Motor neuron (in vitro differentiated cells): ENCODE measurements around the gene PREB. TPM values are rescaled to one million over a fixed set of nuclear protein-coding genes. Genes with fewer than 3 reads are reported as not detected.
"Not testable (repeated sequence)": the region's sequence is repeated elsewhere in the genome, so short reads cannot be mapped to it uniquely, and the experiment has no call there.

Experiments used
- ATAC-seq, 8 experiments: fragments of 200-7000 bp; cut with Tn5 transposase; replicated peaks in 6 of 8; 2 replicates each; pipeline ENCODE4 v1.8.0; 2021; ENCODE audit warnings: mild to moderate bottlenecking in 8 of 8, moderate library complexity in 8 of 8
- H3K27ac ChIP-seq, 2 donors: fragments of 250-450 bp; sonication (Bioruptor Pico); 2 replicates each; pipeline ENCODE4 v1.9.0; 2021; ENCODE audit warnings: antibody characterized with exemption in 2 of 2, mild to moderate bottlenecking in 2 of 2, moderate library complexity in 1 of 2
- H3K4me1 ChIP-seq, 2 donors: fragments of 250-450 bp; sonication (Bioruptor Pico); replicated peaks in 1 of 2; 2 replicates each; pipeline ENCODE4 v1.6.1; 2021; ENCODE audit warnings: antibody characterized with exemption in 2 of 2, mild to moderate bottlenecking in 2 of 2, moderate library complexity in 1 of 2
- H3K4me3 ChIP-seq, 5 donors: fragments of 250-450 bp; sonication (Bioruptor Pico); 2 replicates each; pipeline ENCODE4 v1.9.0; 2021; ENCODE audit warnings: antibody characterized with exemption in 5 of 5, mild to moderate bottlenecking in 5 of 5, moderate library complexity in 4 of 5
- WGBS, 10 experiments: fragments of 450-650 bp; shearing (Covaris generic); methylation state at CpG; one replicate each; pipeline ENCODE4 v1.0.0; 2022; 5-methylcytosine and 5-hydroxymethylcytosine counted together
- in situ Hi-C, 9 experiments: fragments of 400-800 bp; cut with MboI; loops; one replicate each; pipeline ENCODE4 v1.15.0; 2021; ENCODE audit warnings: low sequenced_read_pairs in 9 of 9, low pct_unique_long_range_greater_than_20kb in 2 of 9; ENCODE audit not compliant: unreplicated experiment in 9 of 9
- total RNA-seq, 8 experiments: library from RNA; unstranded; fragments of 300-600 nt; gene quantifications; 2 replicates each; pipeline versions ENCODE4 v1.2.3 to v1.2.4, GENCODE V29; 2022

PREB gene
- total RNA-seq, 8 experiments from 2014 or later, result 22.9 to 41.5 (median 38.2) TPM

DNA sequence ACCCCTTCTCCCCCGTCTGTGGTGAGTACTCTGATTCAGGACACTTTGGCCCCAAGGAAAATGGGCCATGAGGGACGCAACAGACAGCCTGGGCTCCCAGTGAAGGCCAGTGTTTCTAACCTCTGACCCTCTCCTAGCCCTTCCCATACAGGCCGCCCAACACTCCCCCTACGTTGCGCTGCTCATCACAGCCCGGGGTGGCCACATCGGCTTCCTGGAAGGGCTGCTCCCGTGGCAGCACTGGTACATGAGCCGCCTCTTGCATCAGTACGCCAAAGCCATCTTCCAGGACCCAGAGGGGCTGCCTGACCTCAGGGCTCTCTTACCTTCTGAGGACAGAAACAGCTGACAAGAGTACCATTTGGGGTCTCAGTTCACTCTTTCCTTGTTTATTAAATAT, 4.0 kb downstream of the PREB start:
- ATAC-seq, result no peak
- Histone ChIP-seq H3K27ac (no peak overlapping the region), H3K4me1 (peaks cover 7 to 11% of the 10 kb centered on the region in 2 donors), H3K4me3 (no peak overlapping the region)
- in situ Hi-C loops, result no loop called here
- WGBS, 10 experiments, result 88 to 100% (median 97%) methylated on average over 1 to 6 of the region's 10 CpGs; no CpG with 5 or more reads in 6 of the 10 experiments

DNA sequence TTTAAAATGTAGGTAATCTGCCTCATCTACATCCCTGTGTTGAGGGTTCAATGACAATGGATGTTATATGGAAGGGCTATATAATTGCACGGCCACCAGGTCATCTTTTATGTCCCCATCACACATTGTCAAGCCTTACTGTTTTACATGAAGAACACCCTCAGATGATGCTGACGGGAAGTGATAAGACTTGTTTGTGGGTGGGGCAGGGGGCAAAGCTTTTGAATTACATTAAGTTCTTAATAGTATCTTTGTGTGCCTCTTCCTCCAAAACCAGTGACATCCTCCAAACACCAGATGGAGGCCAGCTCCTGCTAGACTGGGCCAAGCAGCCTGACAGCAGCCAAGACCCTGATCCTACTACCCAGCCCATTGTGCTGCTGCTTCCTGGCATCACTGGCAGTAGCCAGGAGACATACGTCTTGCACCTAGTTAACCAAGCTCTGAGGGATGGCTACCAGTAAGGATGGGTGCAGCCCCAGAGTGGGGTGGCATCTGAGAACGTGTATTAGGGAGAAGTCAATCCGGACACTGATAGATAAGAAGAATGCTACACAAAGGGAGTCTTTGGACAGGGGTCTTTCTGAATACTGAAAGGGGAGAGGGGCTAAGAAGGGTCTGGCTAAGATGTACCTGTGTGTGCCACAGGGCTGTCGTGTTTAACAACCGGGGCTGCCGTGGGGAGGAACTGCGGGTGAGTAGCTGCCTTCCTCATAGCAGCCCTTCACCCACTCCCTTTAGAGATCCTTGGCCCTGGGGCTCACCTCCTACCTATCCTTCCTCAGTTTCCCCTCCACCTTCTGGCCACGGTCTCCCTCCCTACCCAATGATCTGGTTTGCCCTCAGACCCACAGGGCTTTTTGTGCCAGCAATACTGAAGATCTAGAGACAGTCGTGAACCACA, 5.5 kb downstream of the PREB start:
- WGBS, 10 experiments, result 20 to 100% (median 82%) methylated on average over 1 to 7 of the region's 11 CpGs
- no peak for ATAC-seq

DNA sequence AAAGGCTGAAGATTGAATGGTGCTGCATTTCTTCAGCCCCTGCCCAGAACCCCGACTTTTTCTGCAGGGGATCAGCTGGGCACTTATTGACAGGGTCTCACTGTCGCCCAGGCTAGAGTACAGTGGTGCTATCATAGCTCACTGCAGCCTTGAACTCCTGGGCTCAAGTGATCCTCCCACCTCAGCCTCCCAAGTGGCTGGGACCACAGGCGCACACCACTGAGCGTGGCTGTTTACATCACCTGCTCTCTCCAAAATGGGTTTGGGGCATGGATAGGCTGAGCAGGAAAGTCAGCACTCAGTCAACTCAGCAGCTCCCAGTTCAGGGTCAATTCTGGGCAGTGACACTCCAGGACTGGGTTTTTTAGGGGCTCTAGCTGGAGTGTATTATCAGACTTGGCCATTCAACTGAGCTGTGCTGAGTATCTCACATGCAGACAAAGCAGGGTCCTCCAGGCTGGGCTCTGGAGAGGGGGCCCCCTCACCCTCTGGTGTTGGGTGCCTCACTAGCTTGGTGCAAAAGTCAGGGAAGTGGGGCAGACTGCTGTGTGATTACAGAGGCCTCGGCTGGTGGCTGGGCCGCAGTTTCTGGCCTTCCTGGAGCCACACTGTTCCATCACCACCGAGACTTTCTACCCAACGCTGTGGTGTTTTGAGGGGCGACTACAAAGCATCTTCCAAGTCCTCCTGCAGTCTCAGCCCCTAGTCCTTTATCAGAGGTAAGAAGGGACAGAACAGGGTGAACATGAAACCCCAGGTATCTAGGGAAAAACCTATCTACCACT, 6.4 kb downstream of the PREB start:
- ATAC-seq, result no peak
- H3K4me1 ChIP-seq, result peaks cover 2 to 10% of the 10 kb centered on the region in 2 donors
- WGBS, 10 experiments, result 66 to 100% (median 91%) methylated on average over 1 to 5 of the region's 9 CpGs; no CpG with 5 or more reads in 3 of the 10 experiments
- no peak overlapping the region for H3K27ac ChIP-seq
- in situ Hi-C loops, result no loop called here
- H3K4me3 ChIP-seq, result no peak overlapping the region

More for the DNA sequence above, 5.5 kb downstream of the PREB start:
- peaks cover 7 to 10% of the 10 kb centered on the region in 2 donors for H3K4me1 ChIP-seq
- H3K27ac ChIP-seq, result no peak overlapping the region
- H3K4me3 ChIP-seq, result no peak overlapping the region
- in situ Hi-C loops, result no loop called here

DNA sequence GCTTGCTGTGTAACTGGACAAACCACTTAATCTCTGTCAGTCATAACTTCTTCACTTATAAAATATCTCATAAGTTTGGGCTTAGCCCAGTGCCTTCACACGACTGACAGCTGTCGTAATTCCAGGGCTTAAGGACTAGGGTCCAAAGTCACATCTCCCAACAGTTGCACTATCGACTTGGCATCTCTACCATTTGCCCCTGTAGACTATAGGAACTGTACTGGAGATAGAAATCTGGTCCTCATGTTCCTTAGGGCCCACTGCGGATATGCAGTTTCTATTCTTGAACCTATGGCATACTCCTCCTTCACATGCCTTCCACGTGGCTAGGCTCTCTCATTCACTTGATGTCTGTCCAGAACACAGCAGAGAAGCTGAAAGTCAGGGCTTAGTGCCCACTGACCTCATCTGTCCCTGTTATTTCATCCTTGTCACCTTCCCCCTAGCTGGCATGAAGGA, 8.2 kb downstream of the PREB start:
- WGBS, 10 experiments, result 0 to 90% (median 46%) methylated on average over 1 to 3 of the region's 5 CpGs; no CpG with 5 or more reads in 1 of the 10 experiments
- in situ Hi-C loops, result no loop called here
- no peak for ATAC-seq
- Histone ChIP-seq H3K4me3 (no peak overlapping the region), H3K27ac (no peak overlapping the region), H3K4me1 (peaks cover 4 to 11% of the 10 kb centered on the region in 2 donors)

DNA sequence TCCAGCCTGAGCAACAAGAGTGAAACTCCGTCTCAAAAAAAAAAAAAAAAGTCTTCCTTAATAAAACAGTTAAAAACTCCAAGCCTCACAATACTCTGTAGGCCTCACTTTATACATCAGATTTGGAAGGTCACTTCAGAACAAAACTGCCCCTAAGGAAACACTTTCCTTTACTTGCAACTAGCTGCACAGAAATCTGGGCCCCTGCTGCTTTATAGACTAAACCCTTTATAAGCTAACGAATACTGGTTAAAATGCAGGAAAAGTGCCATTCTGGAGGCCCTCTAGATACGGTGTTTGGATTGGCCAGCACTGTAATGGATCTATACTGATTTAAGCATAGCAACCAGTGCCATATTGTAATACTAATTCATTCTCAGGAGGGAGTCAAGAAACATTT, 9.3 kb downstream of the PREB start:
- H3K4me3 ChIP-seq, result no peak overlapping the region
- no peak for ATAC-seq
- in situ Hi-C loops, result no loop called here
- peaks cover 4 to 11% of the 10 kb centered on the region in 2 donors for H3K4me1 ChIP-seq
- WGBS, 10 experiments, result 0 to 100% (median 45%) methylated on average over 1 to 3 of the region's 3 CpGs; no CpG with 5 or more reads in 2 of the 10 experiments
- no peak overlapping the region for H3K27ac ChIP-seq

DNA sequence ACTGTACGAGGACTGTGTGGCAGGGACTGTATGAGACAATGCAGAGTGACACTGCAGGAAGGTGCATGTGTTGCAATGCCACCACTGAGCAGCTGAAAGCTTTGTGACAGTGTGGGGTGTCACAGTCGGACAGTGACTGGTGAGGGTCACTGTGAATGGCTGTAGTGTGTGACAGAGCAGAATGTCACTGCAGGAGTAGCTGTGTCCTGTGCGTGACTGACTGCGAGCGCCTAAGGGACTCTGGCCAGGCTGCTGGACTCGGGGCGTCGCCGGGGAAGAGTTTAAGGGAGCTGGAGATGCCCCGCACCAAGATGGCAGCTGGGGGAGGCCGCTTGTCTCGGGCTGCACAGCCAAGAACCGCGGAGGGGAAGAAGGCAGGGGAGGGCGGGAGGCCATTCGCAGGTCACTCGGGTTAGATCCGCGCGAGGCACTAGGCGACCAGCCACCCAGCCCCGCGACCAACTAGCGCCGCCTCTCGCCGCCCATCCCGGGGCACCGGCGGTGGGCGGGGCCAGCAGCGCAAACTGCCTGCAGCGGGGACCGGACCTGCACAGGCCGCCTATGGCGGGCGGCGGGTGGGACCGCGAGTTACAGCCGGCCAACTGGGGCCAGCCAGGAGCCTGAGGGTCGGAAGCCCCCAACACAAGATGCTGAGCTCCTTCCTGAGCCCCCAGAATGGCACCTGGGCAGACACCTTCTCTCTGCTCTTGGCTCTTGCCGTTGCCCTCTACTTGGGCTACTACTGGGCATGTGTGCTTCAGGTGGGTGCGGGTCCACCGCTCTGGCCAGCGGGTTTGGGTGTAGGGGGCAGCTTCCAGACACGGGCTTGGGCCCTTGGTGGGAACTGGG, 10.9 kb downstream of the PREB start, which contains the start of gene ABHD1:
Gene ABHD1, plus strand, starts transcription at position 514 of the 849 bp plus-strand sequence. Its CDS starts 134 bp downstream, at position 648.
- ATAC-seq, result peak; percentile 60 to 84 (median 74)
- peaks cover 4 to 15% of the 10 kb centered on the region in 2 donors for H3K4me1 ChIP-seq
- peak within 1 kb of the TSS; percentile 16 to 35 (median 20) for H3K4me3 ChIP-seq
- in situ Hi-C loops, result loop anchor here in 3 of 9 experiments (25.0 kb wide), 1 partner anchor 164 kb away; the partner anchor contains the start of genes DNAJC5G (in 3 of the 3) and TRIM54 (in 3 of the 3)
- no peak within 1 kb of the TSS for H3K27ac ChIP-seq
- 0 to 60% (median 40%) methylated on average over 1 to 11 of the region's 47 CpGs; no CpG with 5 or more reads in 4 of the 10 experiments for WGBS, 10 experiments

DNA sequence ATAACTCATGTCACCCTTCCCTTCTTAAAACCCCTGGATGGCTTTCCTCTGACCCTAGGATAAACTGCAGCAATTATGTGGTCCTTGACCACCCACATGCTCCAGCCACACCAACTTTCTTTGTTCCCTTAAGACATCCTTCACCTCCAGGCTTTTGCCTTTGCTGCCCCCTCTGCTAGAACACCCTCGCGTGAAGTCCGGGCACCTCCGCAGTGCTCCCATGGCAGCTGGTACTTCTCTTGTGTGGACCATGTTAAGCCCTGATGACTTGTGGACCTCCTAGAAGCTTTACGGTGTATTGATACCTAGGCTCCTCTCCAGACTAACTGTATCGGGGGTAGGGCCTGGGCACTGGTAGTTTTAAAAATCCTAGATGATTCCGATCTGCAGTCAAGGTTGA, 11.6 kb downstream of the PREB start:
- no peak for ATAC-seq
- Histone ChIP-seq H3K4me3 (no peak overlapping the region), H3K27ac (no peak overlapping the region), H3K4me1 (peaks cover 4 to 21% of the 10 kb centered on the region in 2 donors)
- in situ Hi-C loops, result loop anchor here in 3 of 9 experiments (25.0 kb wide), 1 partner anchor 165 kb away; the partner anchor contains the start of genes DNAJC5G (in 3 of the 3) and TRIM54 (in 3 of the 3)
- WGBS, 10 experiments, result 88 to 100% (median 97%) methylated on average over 2 to 4 of the region's 7 CpGs; no CpG with 5 or more reads in 6 of the 10 experiments

DNA sequence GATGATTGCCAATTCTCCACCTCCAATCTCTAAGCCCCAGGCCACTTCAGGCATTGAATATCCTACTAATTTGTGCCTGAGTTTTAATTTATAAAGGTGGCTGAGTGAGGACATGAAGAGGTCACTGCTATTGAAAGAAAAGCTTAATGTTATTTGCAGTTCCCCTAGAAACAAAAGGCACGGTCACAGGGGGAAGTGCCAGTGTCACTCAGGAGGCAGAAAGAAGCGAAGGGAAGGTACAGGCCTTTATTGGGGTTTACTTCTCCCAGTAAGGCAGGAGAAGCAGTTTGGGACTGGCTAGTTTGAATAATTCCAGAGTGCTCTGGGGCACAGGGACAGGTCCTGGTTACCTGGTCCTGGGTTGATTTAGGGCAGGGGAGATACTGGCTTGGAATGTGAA, 12.5 kb downstream of the PREB start:
- in situ Hi-C loops, result loop anchor here in 3 of 9 experiments (25.0 kb wide), 1 partner anchor 165 kb away; the partner anchor contains the start of genes DNAJC5G (in 3 of the 3) and TRIM54 (in 3 of the 3)
- H3K4me1 ChIP-seq, result peaks cover 4 to 21% of the 10 kb centered on the region in 2 donors
- no peak for ATAC-seq
- no peak overlapping the region for H3K4me3 ChIP-seq
- 29 to 92% (median 67%) methylated on average over 1 to 2 of the region's 2 CpGs; no CpG with 5 or more reads in 3 of the 10 experiments for WGBS, 10 experiments
- H3K27ac ChIP-seq, result no peak overlapping the region

DNA sequence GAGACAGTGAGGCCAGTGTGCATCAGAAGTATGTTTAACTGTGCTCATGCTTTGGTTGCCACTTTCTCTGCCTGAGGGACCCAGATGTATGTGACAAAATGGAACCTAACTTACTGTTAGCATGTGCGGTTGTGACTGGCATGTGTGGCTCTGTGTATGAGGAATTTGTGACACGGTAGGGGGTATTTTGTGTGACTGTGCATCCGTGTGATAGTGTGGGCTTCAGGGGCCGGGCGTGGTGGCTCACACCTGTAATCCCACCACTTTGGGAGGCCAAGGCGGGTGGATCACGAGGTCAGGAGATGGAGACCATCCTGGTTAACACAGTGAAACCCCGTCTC, 15.1 kb downstream of the PREB start:
- Histone ChIP-seq H3K4me3 (peak overlapping the region; percentile 41 to 64 (median 47)), H3K4me1 (peaks cover 4 to 21% of the 10 kb centered on the region in 2 donors)
- WGBS, 10 experiments, result 20 to 81% (median 71%) methylated on average over 1 to 3 of the region's 8 CpGs; no CpG with 5 or more reads in 7 of the 10 experiments
- in situ Hi-C loops, result loop anchor here in 3 of 9 experiments (25.0 kb wide), 1 partner anchor 168 kb away; the partner anchor contains the start of genes DNAJC5G (in 3 of the 3) and TRIM54 (in 3 of the 3)
- ATAC-seq, result peak in 1 of 8 experiments; percentile 12
- H3K27ac ChIP-seq, result not testable (repeated sequence)

DNA sequence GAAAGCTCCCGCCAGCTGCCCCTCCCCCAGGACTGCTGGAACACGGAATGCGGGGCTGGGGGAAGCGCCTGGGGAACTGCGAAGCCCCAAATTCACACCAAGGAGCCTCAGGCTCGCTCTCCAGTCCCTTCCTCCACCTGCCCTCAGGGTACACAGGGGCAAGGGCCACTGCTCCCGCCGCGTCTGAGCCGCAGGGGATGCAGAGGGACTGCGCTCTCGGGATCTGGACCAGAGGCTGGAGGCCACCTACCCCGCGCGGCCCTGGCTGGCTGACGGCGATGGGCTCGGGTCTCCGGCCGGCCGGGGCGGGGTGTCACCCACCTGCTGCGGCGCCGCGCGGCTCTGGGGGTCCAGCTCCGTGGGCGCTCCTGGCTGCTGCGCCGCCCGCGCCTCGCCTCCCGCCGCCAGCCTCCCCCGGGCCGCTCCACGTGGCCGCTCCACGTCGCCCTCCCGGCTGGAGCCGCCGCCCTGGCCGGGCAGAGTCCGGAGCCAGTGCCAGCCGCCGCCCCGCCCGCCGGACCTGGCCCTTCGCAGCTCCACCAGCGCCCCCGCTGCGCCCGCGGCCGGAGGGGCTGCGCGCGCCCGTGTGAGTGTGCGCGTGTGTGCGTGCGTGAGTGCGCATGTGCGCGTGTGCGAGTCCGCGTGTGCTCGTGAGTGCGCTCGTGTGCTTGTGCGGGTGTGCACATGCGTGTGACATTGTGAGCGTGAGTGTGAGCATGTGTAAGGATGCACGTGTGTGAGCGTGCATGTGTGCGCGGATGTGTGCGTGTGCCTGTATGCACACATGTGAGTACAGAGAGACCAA, 15.7 kb downstream of the PREB start, which contains the start of gene CGREF1:
Gene CGREF1, minus strand, starts transcription at position 604 of the 805 bp plus-strand sequence. CDS start 14,762 bp downstream, outside the sequence.
- 4 to 70% (median 16%) methylated on average over 2 to 18 of the region's 84 CpGs; no CpG with 5 or more reads in 5 of the 10 experiments for WGBS, 10 experiments
- H3K4me3 ChIP-seq, result peak within 1 kb of the TSS; percentile 41 to 64 (median 47)
- H3K27ac ChIP-seq, result no peak within 1 kb of the TSS
- ATAC-seq, result peak; percentile 62 to 74 (median 70)
- H3K4me1 ChIP-seq, result peaks cover 4 to 18% of the 10 kb centered on the region in 2 donors
- in situ Hi-C loops, result loop anchor here in 3 of 9 experiments (25.0 kb wide), 1 partner anchor 169 kb away; the partner anchor contains the start of genes DNAJC5G (in 3 of the 3) and TRIM54 (in 3 of the 3)
